Coronary artery (tissue), 2 donors: Measurements from ENCODE around the gene SNRPA.

Experiments used
- DNase-seq: peaks from one replicate; pipeline ENCODE4 v3.0.0-alpha.2; 2017; ENCODE audit warnings: low spot score
- H3K27ac ChIP-seq, 2 donors: fragments of 200-600 bp; sonication (generic); one replicate each; pipeline ENCODE4 v1.5.1; 2016 to 2019
- H3K4me3 ChIP-seq: fragments of 200-600 bp; sonication (generic); 2 replicates; pipeline ENCODE4 v1.5.1; 2016; ENCODE audit warnings: mild to moderate bottlenecking, moderate library complexity
- TF ChIP-seq, protein P1 (sequence below): fragments of 200-600 bp; sonication (generic); IDR thresholded peaks from one replicate; pipeline ENCODE4 v1.5.1; 2019; ENCODE audit warnings: antibody characterized with exemption

The SNRPA gene

DNA sequence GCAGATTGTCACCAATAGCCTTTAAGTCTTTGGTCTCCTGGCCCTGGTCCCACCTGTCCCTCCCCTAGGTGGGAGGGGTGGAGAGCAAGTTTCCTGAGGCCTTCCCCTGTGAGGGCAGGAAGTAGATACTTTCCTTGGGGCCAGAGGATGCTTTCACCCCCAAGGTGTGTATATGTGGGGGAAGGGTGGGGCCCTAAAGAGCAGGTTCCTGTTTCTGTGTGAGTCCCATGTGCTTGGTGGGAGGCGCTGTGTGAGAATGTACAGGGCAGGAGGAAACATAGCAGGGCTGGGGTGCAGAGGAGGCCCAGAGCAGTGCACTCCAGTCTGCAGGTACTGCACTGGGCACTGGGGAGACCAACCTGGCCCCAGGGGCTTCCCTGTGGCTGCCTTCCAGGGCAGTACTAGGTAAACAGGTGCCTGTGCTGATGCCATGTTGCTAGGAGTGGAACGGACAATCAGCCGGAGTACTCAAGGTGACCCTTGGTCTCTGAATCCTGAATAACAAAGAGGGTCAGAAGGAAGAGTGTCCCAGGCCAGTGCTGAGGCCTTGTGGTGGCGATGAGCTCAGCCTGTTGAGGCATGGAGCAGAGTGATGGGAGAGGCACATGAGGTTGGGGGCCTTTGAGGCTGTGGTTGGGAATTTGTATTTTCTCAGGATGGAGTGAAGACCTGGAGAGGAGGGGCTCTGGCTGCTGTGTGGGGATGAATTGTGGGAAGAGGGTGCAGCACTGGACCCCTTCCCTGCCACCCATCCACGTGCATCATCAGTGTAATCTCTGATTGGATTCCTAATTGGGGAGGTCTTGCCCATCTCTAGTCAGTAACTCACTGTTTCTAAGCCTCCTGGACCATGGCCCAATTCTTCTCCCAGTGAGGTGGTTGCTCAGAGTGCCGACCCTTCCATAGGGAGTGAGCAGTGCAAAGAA, 53.1 kb downstream of the SNRPA start:
- DNase-seq = no peak
- peak overlapping the region; percentile 67 for H3K4me3 ChIP-seq
- peak overlapping the region; percentile 69 to 87 for H3K27ac ChIP-seq
- TF ChIP-seq, protein P1, sequence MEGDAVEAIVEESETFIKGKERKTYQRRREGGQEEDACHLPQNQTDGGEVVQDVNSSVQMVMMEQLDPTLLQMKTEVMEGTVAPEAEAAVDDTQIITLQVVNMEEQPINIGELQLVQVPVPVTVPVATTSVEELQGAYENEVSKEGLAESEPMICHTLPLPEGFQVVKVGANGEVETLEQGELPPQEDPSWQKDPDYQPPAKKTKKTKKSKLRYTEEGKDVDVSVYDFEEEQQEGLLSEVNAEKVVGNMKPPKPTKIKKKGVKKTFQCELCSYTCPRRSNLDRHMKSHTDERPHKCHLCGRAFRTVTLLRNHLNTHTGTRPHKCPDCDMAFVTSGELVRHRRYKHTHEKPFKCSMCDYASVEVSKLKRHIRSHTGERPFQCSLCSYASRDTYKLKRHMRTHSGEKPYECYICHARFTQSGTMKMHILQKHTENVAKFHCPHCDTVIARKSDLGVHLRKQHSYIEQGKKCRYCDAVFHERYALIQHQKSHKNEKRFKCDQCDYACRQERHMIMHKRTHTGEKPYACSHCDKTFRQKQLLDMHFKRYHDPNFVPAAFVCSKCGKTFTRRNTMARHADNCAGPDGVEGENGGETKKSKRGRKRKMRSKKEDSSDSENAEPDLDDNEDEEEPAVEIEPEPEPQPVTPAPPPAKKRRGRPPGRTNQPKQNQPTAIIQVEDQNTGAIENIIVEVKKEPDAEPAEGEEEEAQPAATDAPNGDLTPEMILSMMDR = no peak

- peak overlapping the region; percentile 27 to 87 for H3K27ac ChIP-seq
- H3K4me3 ChIP-seq = peak overlapping the region; percentile 67
- DNase-seq = no peak
- TF ChIP-seq, protein P1 = no peak
Measured at GRCh38 chr19:40804783-40805242, 53.8 kb downstream of the SNRPA start.

DNA sequence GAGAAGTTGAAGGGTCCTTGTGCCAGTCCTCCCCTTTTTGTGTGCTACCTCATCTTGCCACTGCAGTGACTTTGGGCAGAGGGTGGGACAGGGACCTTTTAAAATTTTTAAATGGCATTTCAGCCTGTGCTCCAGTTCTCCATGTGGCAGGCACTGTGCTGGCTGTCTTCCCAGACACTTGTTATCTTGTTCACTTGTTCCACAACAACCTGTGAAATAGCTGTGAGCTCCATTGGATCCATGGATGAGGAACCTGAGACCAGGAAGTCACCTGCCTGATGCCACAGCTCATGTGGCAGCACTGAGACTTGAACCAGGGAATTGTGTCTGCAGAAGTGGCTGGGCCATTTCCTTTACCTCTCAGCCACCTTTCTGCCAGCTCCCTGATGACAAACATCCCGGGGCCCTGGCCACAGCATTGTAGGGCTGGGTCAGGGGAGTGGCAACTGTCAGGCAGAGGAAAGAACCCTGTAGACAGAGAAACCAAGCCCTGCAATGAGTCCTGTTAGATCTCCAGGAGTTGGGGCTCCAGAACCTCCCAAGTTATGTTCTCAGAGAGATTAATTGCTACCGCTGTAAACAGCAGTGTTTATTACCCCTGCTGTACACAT, 54.4 kb downstream of the SNRPA start:
- Histone ChIP-seq H3K4me3 (peak overlapping the region; percentile 67), H3K27ac (peak overlapping the region; percentile 27 to 87)
- TF ChIP-seq, protein P1 = no peak
- no peak for DNase-seq

GRCh38 chr19:40806423-40807146, 55.6 kb downstream of the SNRPA start:
- Histone ChIP-seq H3K27ac (peak overlapping the region; percentile 53 to 87), H3K4me3 (peak overlapping the region; percentile 60)
- TF ChIP-seq, protein P1 = peak; percentile 78
- peak; percentile 91 for DNase-seq

DNA sequence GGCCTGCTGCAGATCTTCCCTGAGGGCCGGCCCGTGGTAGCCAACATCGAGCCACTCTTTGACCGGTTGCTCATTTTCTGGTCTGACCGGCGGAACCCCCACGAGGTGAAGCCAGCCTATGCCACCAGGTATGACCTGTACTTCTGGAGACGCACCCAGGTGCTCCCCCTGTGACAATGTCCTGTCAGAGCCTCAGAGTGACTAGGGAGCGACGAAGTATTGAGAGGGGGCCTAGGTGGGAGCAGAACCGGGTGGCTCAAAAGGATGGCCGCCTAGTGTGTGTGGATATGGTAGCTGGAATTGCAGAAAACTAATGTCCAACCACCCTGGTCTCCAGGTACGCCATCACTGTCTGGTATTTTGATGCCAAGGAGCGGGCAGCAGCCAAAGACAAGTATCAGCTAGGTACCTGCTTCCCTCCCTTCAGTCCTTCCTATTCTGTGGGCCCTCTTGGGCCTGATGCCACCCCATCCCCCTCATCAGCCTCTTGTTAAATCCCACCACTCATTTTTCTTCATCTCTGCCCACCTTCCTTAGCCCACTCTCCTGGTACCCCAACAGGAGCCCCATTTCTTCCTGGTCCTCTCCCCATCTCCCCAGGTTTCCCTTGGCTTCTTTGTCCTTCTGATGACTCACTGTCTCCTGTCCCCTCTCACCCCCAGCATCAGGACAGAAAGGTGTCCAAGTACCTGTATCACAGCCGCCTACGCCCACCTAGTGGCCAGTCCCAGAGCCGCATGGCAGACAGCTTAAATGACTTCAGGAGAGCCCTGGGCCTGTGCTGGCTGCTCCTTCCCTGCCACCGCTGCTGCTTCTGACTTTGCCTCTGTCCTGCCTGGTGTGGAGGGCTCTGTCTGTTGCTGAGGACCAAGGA, 56.4 kb downstream of the SNRPA start:
- H3K27ac ChIP-seq = peak overlapping the region; percentile 53 to 87
- TF ChIP-seq, protein P1 = peak; percentile 24
- H3K4me3 ChIP-seq = peak overlapping the region; percentile 60
- no peak for DNase-seq

GRCh38 chr19:40808021-40808325, 57.0 kb downstream of the SNRPA start:
- Histone ChIP-seq H3K27ac (peak overlapping the region in 1 of 2 donors; percentile 87), H3K4me3 (no peak overlapping the region)
- TF ChIP-seq, protein P1 = no peak
- no peak for DNase-seq
